Endothelial cell of umbilical vein (primary cell): Measurements from ENCODE around the gene GFPT2. TPM values are rescaled to one million over a fixed set of nuclear protein-coding genes. Genes with fewer than 3 reads are reported as not detected.
A peak's percentile ranks its signal among the peaks of the same experiment; 100 is the strongest.

Experiments
- BruUV-seq: library from RNA; stranded (reverse); fragments of 400-500 nt; replicated peaks from 2 replicates; lab custom pipeline; 2021; lab: Mats Ljungman, UMichigan
- CTCF ChIA-PET: fragments of 300-600, 350-600 bp; sonication (Branson Sonifier 250); formaldehyde crosslinking; loops from one replicate; lab custom pipeline; 2021; ENCODE audit warnings: antibody characterized with exemption, inconsistent platforms; lab: Charles Lee
- POLR2A ChIA-PET: fragments of 300-600, 350-600 bp; sonication (Branson Sonifier 250); formaldehyde crosslinking; loops from one replicate; lab custom pipeline; 2021; ENCODE audit warnings: antibody characterized with exemption, inconsistent platforms; lab: Charles Lee
- DNase-seq: peaks from one replicate; pipeline ENCODE4 v3.0.0-alpha.2; 2011; ENCODE audit warnings: low read depth, low spot score
- FAIRE-seq: peaks from 2 replicates; lab custom pipeline; 2011; peaks lifted over from hg19 to GRCh38; lab: Jason Lieb, UNC
- H2AFZ ChIP-seq: 2 replicates; pipeline ENCODE4 v1.6.0; 2012; ENCODE audit warnings: low read depth, low read length, control low read depth, inconsistent platforms
- H3K27ac ChIP-seq: 2 replicates; pipeline ENCODE4 v1.5.1; 2011; ENCODE audit warnings: low read depth, mild to moderate bottlenecking, control low read depth, low read length, moderate library complexity; ENCODE audit not compliant: insufficient read depth
- H3K27me3 ChIP-seq, 2 experiments: 2 replicates each; pipeline versions ENCODE4 v1.6.0 to v1.6.1; 2011; ENCODE audit warnings: low read length in 2 of 2, mixed read lengths in 1 of 2; ENCODE audit not compliant: control insufficient read depth in 2 of 2, insufficient read depth in 2 of 2
- H3K36me3 ChIP-seq, 2 experiments: 2 replicates in 1 of 2; 3 replicates in 1 of 2; pipeline ENCODE4 v1.5.1; 2011; ENCODE audit warnings: low read length in 2 of 2, mild to moderate bottlenecking in 1 of 2, moderate library complexity in 1 of 2; ENCODE audit not compliant: control insufficient read depth in 2 of 2, insufficient read depth in 2 of 2; ENCODE audit errors: extremely low read depth in 1 of 2
- H3K4me1 ChIP-seq: 3 replicates; pipeline ENCODE4 v1.5.1; 2011; ENCODE audit warnings: mild to moderate bottlenecking, low read length; ENCODE audit not compliant: control insufficient read depth, insufficient read depth; ENCODE audit errors: extremely low read depth
- H3K4me2 ChIP-seq: 2 replicates; pipeline ENCODE4 v1.6.1; 2011; ENCODE audit warnings: low read length, control low read depth, mixed read lengths; ENCODE audit not compliant: insufficient read depth
- H3K4me3 ChIP-seq, 3 experiments: fragments of 200-600 bp in 1 of 3; sonication (generic), shearing (Covaris generic) in 1 of 3; replicated peaks in 1 of 3; 2 replicates each; pipeline ENCODE4 v1.5.1; 2011 to 2016; ENCODE audit warnings: control low read depth in 3 of 3, low read length in 3 of 3, mild to moderate bottlenecking in 2 of 3, inconsistent platforms in 1 of 3, low read depth in 1 of 3, moderate library complexity in 1 of 3; ENCODE audit not compliant: insufficient read depth in 1 of 3
- H3K79me2 ChIP-seq: 2 replicates; pipeline ENCODE4 v1.6.0; 2012; ENCODE audit warnings: low read length, inconsistent platforms; ENCODE audit not compliant: control insufficient read depth, insufficient read depth
- H3K9ac ChIP-seq: replicated peaks from 2 replicates; pipeline ENCODE3; 2011; ENCODE audit warnings: low read length, control low read depth; ENCODE audit not compliant: insufficient read depth; ENCODE audit errors: extremely low read depth
- H3K9me1 ChIP-seq: replicated peaks from 3 replicates; pipeline ENCODE4 v1.6.0; 2011; ENCODE audit warnings: mild to moderate bottlenecking, low read length; ENCODE audit not compliant: control insufficient read depth, insufficient read depth; ENCODE audit errors: extremely low read depth
- H3K9me3 ChIP-seq: replicated peaks from 2 replicates; pipeline ENCODE4 v1.5.1; 2012; ENCODE audit warnings: low read length, inconsistent platforms; ENCODE audit not compliant: control insufficient read depth, insufficient read depth
- H4K20me1 ChIP-seq: replicated peaks from 2 replicates; pipeline ENCODE3; 2011; ENCODE audit warnings: mild to moderate bottlenecking, low read length; ENCODE audit not compliant: control insufficient read depth, insufficient read depth; ENCODE audit errors: extremely low read depth
- EZH2 ChIP-seq: IDR thresholded peaks from 2 replicates; pipeline ENCODE4 v1.6.1; 2012; ENCODE audit warnings: borderline replicate concordance, low read depth, mild to moderate bottlenecking, moderate library complexity, low read length, inconsistent platforms; ENCODE audit not compliant: severe bottlenecking
- FOS ChIP-seq: IDR thresholded peaks from 2 replicates; pipeline ENCODE4 v1.6.1; 2011; ENCODE audit warnings: mild to moderate bottlenecking, low read length, moderate library complexity, borderline replicate concordance; ENCODE audit not compliant: insufficient read depth
- GATA2 ChIP-seq: IDR thresholded peaks from 2 replicates; pipeline ENCODE4 v1.7.0; 2011; ENCODE audit warnings: low read depth, mild to moderate bottlenecking, moderate library complexity, mixed read lengths, low read length; ENCODE audit not compliant: insufficient read length, insufficient read depth
- JUN ChIP-seq: IDR thresholded peaks from 2 replicates; pipeline ENCODE4 v1.6.1; 2011; ENCODE audit warnings: borderline replicate concordance, low read depth; ENCODE audit not compliant: insufficient read length, insufficient read depth
- MYC ChIP-seq: IDR thresholded peaks from one replicate; pipeline ENCODE4 v1.6.1; 2011; ENCODE audit warnings: mild to moderate bottlenecking, low read depth, low read length
- POLR2A ChIP-seq: IDR thresholded peaks from 2 replicates; pipeline ENCODE4 v1.6.1; 2012; ENCODE audit warnings: low read depth, mild to moderate bottlenecking, control low read depth, low read length
- POLR2AphosphoS5 ChIP-seq: IDR thresholded peaks from 2 replicates; pipeline ENCODE4 v1.6.1; 2012; ENCODE audit warnings: low read depth, mild to moderate bottlenecking, control low read depth, low read length, moderate library complexity; ENCODE audit not compliant: insufficient read depth
- dilution Hi-C: fragments of 300-500 bp; cut with MboI; formaldehyde crosslinking; loops from one replicate; pipeline ENCODE4 v1.15.0; 2019; ENCODE audit warnings: low sequenced_read_pairs; ENCODE audit not compliant: extremely low pct_ligation_motif_present
- intact Hi-C: fragments of 100-400 bp; cut with micrococcal nuclease; formaldehyde crosslinking; loops from one replicate; pipeline ENCODE4 v1.10.0; 2022
- polyA plus RNA-seq, 4 experiments: library from polyadenylated mRNA; depleted of rRNA in 3 of 4; stranded (reverse) in 3 of 4; unstranded in 1 of 4; fragments of >200 nt; gene quantifications; 2 replicates each; pipeline versions ENCODE4 v1.2.1 to v1.2.3, GENCODE V29; 2011 to 2012; ENCODE audit warnings: missing spikeins in 1 of 4
- total RNA-seq: library from RNA; stranded (reverse); gene quantifications from 2 replicates; pipeline ENCODE4 v1.2.3, GENCODE V29; 2021
- TF ChIP-seq, protein P1 (sequence below), 2 donors: IDR thresholded peaks; 1 replicate in 1 of 2; 2 replicates in 1 of 2; pipeline ENCODE4 v1.5.1; 2011; ENCODE audit warnings: low read length in 2 of 2, mild to moderate bottlenecking in 2 of 2, moderate library complexity in 2 of 2, control low read depth in 1 of 2, inconsistent platforms in 1 of 2, low read depth in 1 of 2; ENCODE audit not compliant: insufficient read depth in 1 of 2; ENCODE audit errors: extremely low read depth in 1 of 2
- TF ChIP-seq, protein P2 (sequence below): IDR thresholded peaks from 2 replicates; pipeline ENCODE4 v1.6.1; 2011; ENCODE audit not compliant: insufficient read depth, insufficient read length

The GFPT2 gene
- total and polyA plus RNA-seq, 2 donors (not counting 3 experiments of a cell fraction or from before 2014, with no cell fraction given), result 4.3 to 4.5 TPM

DNA sequence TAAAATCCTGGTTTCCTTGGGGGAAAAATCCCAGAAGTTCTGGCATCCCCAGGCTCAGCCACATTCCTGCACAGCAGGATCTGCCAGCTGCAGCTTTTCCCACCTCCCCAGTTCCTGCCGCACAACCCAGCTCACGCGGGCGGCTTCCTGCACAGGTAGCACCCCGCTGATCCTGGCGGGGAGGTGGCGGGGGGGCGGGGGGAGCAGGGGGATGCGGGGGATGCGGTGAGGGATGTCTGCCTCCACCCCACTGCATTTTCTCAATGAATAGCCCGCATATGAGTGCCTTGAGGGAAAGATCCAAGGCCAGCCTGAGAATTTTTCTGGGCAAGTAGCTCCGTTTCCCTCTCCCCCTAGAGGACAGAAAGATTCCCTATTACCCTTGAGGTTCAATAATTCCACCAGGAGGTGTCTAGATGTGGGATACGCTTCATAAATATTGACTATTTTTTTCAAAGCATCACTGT lies 21.1 kb downstream of the GFPT2 start:
- Histone ChIP-seq H3K9ac (peak overlapping the region; percentile 33), H3K36me3 (no peaks in the 10 kb centered on the region), H3K9me1 (no peaks in the 10 kb centered on the region), H4K20me1 (no peaks in the 10 kb centered on the region), H3K27me3 (no peaks in the 10 kb centered on the region), H3K27ac (peak overlapping the region; percentile 81), H3K4me1 (peaks cover 9% of the 10 kb centered on the region), H3K4me3 (no peak overlapping the region), H3K4me2 (no peak overlapping the region), H3K79me2 (no peaks in the 10 kb centered on the region), H3K9me3 (no peaks in the 10 kb centered on the region), H2AFZ (no peak overlapping the region)
- FAIRE-seq (no peak), DNase-seq (no peak)
- BruUV-seq, result no TSS peak
- dilution Hi-C loops, result no loop called here
- intact Hi-C loops, result no loop called here
- POLR2A ChIA-PET, result no interaction called here
- CTCF ChIA-PET, result interaction anchor here (1.5 to 2.0 kb wide), 3 partner anchors 11 to 139 kb away, joined by 5 to 7 read pairs (median 6); no protein-coding TSS in a partner anchor
- no peak for TF ChIP-seq EZH2
- TF ChIP-seq FOS, result no peak
- no peak for TF ChIP-seq POLR2AphosphoS5
- no peak for TF ChIP-seq MYC
- no peak for TF ChIP-seq POLR2A
- TF ChIP-seq GATA2, result no peak
- TF ChIP-seq, protein P1, sequence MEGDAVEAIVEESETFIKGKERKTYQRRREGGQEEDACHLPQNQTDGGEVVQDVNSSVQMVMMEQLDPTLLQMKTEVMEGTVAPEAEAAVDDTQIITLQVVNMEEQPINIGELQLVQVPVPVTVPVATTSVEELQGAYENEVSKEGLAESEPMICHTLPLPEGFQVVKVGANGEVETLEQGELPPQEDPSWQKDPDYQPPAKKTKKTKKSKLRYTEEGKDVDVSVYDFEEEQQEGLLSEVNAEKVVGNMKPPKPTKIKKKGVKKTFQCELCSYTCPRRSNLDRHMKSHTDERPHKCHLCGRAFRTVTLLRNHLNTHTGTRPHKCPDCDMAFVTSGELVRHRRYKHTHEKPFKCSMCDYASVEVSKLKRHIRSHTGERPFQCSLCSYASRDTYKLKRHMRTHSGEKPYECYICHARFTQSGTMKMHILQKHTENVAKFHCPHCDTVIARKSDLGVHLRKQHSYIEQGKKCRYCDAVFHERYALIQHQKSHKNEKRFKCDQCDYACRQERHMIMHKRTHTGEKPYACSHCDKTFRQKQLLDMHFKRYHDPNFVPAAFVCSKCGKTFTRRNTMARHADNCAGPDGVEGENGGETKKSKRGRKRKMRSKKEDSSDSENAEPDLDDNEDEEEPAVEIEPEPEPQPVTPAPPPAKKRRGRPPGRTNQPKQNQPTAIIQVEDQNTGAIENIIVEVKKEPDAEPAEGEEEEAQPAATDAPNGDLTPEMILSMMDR (IDR thresholded peaks at IDR 0.05; ENCODE audit: extremely low read depth in 1 of 2, insufficient read depth in 1 of 2, low read depth in 1 of 2, low read length in 2 of 2), result no peak
- TF ChIP-seq, protein P2, sequence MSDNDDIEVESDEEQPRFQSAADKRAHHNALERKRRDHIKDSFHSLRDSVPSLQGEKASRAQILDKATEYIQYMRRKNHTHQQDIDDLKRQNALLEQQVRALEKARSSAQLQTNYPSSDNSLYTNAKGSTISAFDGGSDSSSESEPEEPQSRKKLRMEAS, result no peak
- TF ChIP-seq JUN, result no peak
